SHP77 (cell line): ENCODE data around the gene IL17B.

ENCODE experiments used
- DNase-seq, 2 experiments: peaks; one replicate each; lab custom pipeline; 2025; lab: John Stamatoyannopoulos, UW

Gene IL17B

DNA sequence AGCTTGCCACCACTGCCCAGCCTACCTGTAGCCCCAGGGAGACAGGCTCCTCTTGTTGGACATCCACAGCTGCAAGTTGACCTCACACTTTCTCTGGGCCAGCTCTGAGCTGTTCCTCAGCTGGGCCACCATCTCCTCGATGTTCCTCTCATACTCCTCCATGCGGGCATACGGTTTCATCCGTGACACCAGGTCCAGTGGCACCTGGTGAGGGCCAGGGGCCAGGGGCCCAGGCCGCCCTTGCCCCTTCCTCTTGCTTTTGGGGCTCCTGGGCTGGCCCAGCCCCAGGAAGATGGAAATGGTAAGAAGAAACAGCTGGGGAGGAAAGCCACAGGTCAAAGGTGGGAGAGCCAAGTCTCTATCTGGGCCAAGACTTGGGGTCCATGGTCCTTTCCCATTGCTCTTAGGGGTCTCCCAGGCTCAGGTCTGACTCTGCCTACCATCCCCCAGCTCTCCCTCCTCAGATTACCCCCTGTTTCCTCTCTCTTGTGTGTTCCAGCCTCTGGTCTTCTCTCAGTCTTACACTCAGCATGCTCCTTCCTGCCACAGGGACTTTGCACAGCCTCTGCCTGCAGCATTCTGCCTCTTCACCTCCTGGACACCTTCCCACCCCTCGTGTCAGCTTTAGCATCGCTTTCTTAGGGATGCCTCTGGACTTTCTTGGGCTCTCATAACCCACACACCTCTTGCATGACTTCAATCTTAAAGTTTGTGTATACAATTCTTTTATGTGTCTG lies 2.2 kb downstream of the IL17B start:
- DNase-seq = no peak

DNA sequence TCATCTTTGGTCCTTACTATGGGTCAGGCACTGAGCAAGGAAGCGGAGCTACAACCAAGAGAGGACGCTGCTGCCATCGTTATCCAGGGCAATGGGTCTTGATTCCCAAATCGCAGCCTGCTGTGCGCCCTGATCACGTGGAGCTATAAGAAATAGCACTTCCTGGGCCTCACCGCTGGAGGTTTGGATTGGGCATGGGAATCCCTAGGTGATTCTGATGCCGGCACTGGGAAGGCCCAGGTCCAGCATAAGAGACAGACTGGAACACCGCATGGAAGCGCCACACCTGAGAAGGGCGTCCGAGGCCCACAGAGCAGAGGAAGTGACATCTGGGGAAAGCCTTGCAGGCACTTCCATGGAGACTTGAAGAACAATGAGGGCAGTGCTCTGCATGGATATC lies 3.0 kb downstream of the IL17B start:
- DNase-seq = no peak

- no peak for DNase-seq
These were observed 3.7 kb downstream of the IL17B start for GRCh38 chr5:149375434-149375833.

GRCh38 chr5:149374801-149375200 lies 4.3 kb downstream of the IL17B start:
- DNase-seq = no peak

DNA sequence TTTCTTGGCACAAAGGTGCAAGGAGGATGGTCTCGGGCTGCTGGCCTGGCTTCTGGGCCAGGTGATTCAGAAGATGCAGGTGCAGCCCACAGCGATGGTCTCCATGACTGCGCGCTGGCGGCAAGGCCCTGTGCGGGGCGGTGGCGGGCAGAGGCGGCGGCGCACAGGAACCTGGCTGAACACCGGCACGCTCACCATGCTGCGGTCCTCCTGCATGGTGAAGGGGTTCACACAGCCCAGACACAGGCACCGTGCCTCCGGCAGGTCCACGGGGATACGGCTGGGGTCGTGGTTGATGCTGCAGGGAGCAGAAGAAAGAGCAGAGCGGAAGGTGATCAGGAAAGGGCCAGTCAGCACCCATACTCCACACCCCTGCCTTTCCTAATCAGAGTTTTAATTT lies 4.8 kb downstream of the IL17B start:
- DNase-seq = no peak

- no peak for DNase-seq
These were observed 6.2 kb downstream of the IL17B start for GRCh38 chr5:149372932-149373331.

- no peak for DNase-seq
These were observed 6.9 kb downstream of the IL17B start for GRCh38 chr5:149372076-149372795.

- DNase-seq = peak; percentile 47 to 71
These were observed 7.7 kb downstream of the IL17B start for GRCh38 chr5:149371296-149371962.

GRCh38 chr5:149370878-149371277 lies 8.2 kb downstream of the IL17B start:
- no peak for DNase-seq

- no peak for DNase-seq
These were observed 11.0 kb downstream of the IL17B start for GRCh38 chr5:149367972-149368645.

GRCh38 chr5:149367249-149367971 lies 11.7 kb downstream of the IL17B start:
- peak; percentile 80 to 85 for DNase-seq

DNA sequence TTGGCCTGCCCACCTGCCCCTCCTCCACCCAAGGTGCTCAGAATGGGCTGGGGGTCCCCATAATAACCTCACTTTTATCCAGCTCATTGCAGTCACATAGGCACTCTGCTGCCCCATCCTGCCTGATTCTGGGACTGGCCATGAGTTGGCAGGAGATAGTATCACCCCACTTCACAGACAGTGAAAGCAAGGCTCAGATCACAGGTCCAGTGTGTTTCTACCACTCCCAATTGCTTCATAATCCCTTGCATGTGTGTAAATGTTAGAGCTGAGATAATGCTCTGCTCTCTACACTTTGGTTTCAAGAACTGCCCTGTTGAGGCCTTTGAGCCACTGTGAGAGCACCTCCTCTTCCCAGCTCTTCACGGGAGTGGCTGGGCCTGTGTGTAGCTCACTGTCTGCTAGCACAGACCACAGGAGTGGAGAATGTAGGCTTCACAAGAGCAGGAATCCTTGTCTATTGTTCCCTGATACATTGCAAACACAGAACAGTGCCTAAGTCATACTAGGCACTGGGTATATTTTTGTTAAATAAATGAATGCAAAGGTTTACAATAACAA lies 12.8 kb downstream of the IL17B start:
- no peak for DNase-seq

DNA sequence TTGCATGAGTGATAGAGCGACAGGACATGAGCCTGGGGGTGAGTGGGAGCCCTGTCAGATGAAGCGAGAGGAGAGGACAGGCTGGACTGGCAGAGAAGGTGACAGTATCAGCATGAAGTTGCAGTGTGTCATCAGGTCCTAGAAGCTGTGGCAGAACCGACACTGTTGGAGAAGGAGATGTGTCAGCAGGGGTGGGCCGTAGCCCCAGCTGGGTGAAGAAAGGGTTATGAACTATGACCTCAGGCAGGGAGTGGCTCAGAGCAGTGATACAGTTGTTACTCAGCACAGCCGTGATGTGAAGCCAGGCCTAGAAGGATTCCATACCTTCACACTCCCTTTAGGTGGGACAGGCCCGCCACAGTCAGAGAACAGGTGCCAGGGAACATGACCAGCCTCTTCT lies 13.7 kb downstream of the IL17B start:
- no peak for DNase-seq

DNA sequence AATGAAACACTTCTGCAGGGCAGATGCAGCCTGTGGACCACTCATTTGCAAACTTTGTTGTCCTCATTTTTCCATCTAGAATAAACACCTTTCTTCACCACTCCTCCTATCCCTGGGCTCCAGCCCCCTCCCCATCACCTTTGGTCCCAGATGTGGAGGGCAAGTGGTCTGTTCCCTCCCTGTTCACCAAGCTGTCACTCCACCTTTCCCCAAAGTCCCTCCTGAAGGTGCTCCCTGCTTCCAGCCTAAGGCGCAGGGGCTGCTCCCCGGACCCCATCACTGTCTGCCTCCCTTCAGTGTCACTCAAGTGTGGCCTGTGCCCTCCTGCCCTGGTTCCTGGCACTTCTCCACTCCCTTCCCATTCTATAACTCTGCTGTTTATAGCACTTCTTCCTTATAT lies 14.4 kb downstream of the IL17B start:
- no peak for DNase-seq

DNA sequence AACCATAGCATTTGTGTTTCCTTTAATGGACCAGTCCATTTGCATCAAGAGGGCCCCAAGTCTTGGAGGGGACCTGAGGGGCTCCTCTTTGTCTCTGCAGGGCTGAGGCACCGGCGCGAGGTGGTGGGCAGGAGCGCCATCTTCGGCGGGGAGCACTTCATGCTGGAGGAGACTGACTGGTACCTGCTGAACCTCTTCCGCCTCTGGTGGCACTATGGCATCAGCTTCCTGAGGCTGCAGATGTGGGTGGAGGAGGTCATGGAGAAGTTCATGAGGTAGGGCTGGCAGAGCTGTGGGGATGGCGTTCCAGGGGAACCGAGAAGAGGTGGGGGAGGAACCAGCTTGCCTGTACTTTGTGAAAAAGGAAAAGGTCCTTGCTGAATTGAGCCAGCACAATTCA lies 15.2 kb downstream of the IL17B start:
- no peak for DNase-seq

DNA sequence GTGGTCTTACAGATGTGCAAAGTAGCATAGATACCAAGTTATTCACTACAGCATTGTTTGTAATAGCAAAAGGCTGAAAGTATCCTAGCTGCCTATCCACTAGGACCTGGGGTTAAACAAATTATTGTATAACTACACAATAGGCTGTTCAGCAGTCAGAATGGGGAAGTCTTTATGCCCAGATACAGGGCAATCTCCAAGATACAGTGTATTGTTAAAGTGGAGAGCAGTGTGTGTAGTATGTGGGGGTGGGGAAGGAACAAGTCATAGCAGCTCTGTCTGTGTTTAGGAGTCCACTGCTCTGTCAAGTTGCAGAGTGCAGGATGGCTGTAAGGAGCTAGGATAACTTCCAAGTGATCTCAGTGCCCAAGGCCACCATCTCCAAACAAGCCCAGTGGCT lies 15.7 kb downstream of the IL17B start:
- no peak for DNase-seq

GRCh38 chr5:149362541-149362940 lies 16.6 kb downstream of the IL17B start:
- DNase-seq = no peak

- no peak for DNase-seq
These were observed 18.8 kb downstream of the IL17B start for GRCh38 chr5:149360272-149360671.

GRCh38 chr5:149358868-149359495 lies 20.1 kb downstream of the IL17B start:
- no peak for DNase-seq

- peak; percentile 35 to 38 for DNase-seq
These were observed 20.8 kb downstream of the IL17B start for GRCh38 chr5:149358294-149358651.
